GM12891 (cell line): ENCODE data around the gene TTC23.
"Not testable (repeated sequence)": the region's sequence is repeated elsewhere in the genome, so short reads cannot be mapped to it uniquely, and the experiment has no call there.

Source experiments
- PAX5 ChIP-seq: IDR thresholded peaks from 2 replicates; pipeline ENCODE4 v1.6.1; 2011; ENCODE audit warnings: low read length, moderate library complexity, mild to moderate bottlenecking; ENCODE audit not compliant: insufficient read depth, severe bottlenecking
- POLR2A ChIP-seq: IDR thresholded peaks from 2 replicates; pipeline ENCODE4 v1.6.1; 2011; ENCODE audit warnings: low read depth, low read length, control low read depth
- POLR2AphosphoS5 ChIP-seq: IDR thresholded peaks from 2 replicates; pipeline ENCODE4 v1.6.1; 2011; ENCODE audit warnings: low read depth, low read length, control low read depth
- POU2F2 ChIP-seq: IDR thresholded peaks from 2 replicates; pipeline ENCODE4 v1.6.1; 2011; ENCODE audit warnings: low read depth, mild to moderate bottlenecking, control low read depth, low read length, moderate library complexity
- TAF1 ChIP-seq: IDR thresholded peaks from 2 replicates; pipeline ENCODE4 v1.6.1; 2011; ENCODE audit warnings: low read depth, low read length, control low read depth

GRCh38 chr15:99192181-99192580 lies 57.2 kb downstream of the TTC23 start:
- TF ChIP-seq TAF1, POLR2A, POLR2AphosphoS5, PAX5, POU2F2: not testable (repeated sequence)
